HUES6 (cell line): ENCODE data around the gene DHX35.

Experiments
- H3K27ac ChIP-seq: 2 replicates; pipeline ENCODE4 v1.7.0; 2013; ENCODE audit warnings: low read depth, mild to moderate bottlenecking, low read length, inconsistent platforms
- H3K27me3 ChIP-seq: 2 replicates; pipeline ENCODE4 v1.6.1; 2013; ENCODE audit warnings: low read length; ENCODE audit not compliant: control insufficient read depth, insufficient read depth
- H3K36me3 ChIP-seq: 2 replicates; pipeline ENCODE4 v1.6.1; 2013; ENCODE audit warnings: low read length; ENCODE audit not compliant: control insufficient read depth, insufficient read depth
- H3K4me1 ChIP-seq: 2 replicates; pipeline ENCODE4 v1.6.1; 2013; ENCODE audit warnings: low read length; ENCODE audit not compliant: control insufficient read depth, insufficient read depth
- H3K4me3 ChIP-seq: 2 replicates; pipeline ENCODE4 v1.5.1; 2013; ENCODE audit warnings: low read depth, low read length
- H3K9ac ChIP-seq: one replicate; pipeline ENCODE4 v1.6.1; 2013; ENCODE audit warnings: mild to moderate bottlenecking, low read length
- H3K9me3 ChIP-seq: 2 replicates; pipeline ENCODE4 v1.6.1; 2013; ENCODE audit warnings: low read depth, low read length; ENCODE audit not compliant: control insufficient read depth, insufficient read depth

The DHX35 gene

DNA sequence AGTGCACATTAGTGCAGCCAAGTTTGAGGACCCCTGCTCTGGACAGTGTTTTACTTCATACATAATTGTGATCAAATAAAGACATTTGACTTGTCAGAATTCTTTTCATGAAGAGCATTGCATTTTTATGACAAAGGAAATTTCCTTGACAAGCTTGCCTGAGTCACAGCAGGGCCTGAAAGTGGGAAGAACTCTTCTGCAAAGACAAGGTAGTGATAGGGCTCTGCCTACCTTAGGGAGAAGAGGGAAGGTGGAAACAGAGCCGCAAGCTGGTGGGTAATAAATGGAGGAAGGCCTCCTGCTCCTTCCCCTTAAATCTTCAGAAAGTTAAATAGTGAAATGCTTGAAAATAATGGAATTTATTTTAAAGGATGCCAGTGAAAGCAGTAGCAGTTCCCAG, 118.2 kb downstream of the DHX35 start:
- H3K36me3 ChIP-seq: no peaks in the 10 kb centered on the region
- no peak overlapping the region for H3K9ac ChIP-seq
- H3K4me3 ChIP-seq: no peak overlapping the region
- no peaks in the 10 kb centered on the region for H3K4me1 ChIP-seq
- H3K27ac ChIP-seq: no peak overlapping the region
- H3K27me3 ChIP-seq: peaks cover 18% of the 10 kb centered on the region
- no peaks in the 10 kb centered on the region for H3K9me3 ChIP-seq

DNA sequence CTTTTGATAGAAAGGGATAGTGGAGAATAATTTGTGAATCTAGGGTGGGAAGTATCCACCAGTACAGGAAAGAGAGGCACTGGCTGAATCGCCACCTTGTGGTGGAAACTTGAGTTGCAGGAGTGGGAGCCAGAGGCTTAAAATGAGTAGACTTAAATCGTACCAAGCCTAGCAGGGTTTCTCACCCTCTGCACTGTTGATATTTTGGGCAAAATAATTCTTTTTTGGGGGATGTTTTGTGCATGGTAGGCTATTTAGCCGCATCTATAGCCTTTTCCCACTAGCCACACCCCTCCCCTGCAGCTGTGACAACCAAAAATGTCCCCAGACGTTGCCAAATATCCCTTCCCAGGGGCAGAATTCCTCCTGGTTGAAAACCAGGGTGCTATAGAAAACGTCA, 119.1 kb downstream of the DHX35 start:
- Histone ChIP-seq H3K9ac (no peak overlapping the region), H3K27ac (no peak overlapping the region), H3K4me1 (no peaks in the 10 kb centered on the region), H3K9me3 (peaks cover 5% of the 10 kb centered on the region; the same call in 1 of the 2 replicates), H3K27me3 (peaks cover 18% of the 10 kb centered on the region), H3K4me3 (no peak overlapping the region), H3K36me3 (no peaks in the 10 kb centered on the region)

DNA sequence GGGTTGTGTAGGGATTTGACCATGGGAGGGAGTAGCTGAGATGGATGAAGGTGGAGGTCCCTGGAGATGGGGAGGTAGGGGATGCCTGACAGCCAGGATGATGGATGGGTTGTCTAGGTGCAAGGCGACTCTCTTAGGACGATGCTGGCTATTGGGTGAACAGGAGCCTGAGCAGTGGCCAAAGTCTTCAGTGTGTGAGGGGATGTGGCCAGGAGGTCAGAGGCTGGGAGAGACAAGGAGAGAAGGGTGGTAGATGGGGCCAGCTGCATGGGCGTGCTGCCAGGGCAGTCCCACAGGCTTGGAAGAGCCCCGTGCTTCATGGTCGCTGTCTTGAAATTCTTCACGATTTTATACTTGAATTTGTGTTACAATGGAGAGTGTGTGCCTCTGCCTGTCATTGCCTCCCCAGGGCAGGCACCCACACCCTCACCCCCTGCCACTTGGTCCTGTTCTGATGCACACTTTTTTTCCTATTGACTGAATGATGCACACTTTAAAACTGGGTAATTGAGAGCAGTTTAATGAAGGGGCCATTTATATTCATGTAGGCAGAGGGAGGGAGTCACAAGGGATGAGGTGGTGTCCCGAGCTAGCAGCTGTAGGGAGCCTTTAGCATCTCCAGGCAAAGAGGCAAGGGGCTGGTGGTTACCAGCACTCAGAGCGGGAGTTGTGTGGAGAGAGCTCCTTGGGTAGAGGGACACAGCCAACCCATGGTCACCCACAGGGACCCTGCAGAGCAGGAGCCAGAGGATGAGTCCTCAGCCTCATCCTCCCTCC, 120.7 kb downstream of the DHX35 start:
- Histone ChIP-seq H3K4me3 (no peak overlapping the region), H3K4me1 (no peaks in the 10 kb centered on the region), H3K27me3 (peaks cover 14% of the 10 kb centered on the region), H3K36me3 (no peaks in the 10 kb centered on the region), H3K9ac (no peak overlapping the region), H3K9me3 (peaks cover 5% of the 10 kb centered on the region; the same call in 1 of the 2 replicates), H3K27ac (no peak overlapping the region)

DNA sequence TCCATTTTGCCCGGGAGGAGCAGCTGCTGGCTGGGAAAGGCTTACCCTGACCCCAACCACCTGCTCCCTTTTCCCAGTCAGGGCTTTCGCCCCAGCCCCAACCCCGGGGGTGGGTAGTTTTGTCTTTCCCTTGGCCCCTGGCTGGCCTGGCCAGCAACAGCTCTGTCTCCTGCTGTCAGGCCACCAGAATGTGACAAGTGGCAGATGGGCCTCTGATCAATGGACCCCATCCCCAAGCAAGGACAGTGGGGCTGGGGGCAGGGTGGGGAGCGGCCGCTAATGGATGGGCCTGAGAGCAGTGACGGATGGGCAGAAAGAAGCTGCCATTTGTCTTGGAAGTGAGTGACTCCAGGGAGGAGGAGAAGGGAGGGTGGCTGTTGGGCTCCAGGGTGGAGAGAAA, 121.6 kb downstream of the DHX35 start:
- Histone ChIP-seq H3K36me3 (no peaks in the 10 kb centered on the region), H3K9me3 (peaks cover 5% of the 10 kb centered on the region; the same call in 1 of the 2 replicates), H3K27ac (no peak overlapping the region), H3K27me3 (peaks cover 14% of the 10 kb centered on the region), H3K4me3 (no peak overlapping the region), H3K4me1 (no peaks in the 10 kb centered on the region), H3K9ac (no peak overlapping the region)

DNA sequence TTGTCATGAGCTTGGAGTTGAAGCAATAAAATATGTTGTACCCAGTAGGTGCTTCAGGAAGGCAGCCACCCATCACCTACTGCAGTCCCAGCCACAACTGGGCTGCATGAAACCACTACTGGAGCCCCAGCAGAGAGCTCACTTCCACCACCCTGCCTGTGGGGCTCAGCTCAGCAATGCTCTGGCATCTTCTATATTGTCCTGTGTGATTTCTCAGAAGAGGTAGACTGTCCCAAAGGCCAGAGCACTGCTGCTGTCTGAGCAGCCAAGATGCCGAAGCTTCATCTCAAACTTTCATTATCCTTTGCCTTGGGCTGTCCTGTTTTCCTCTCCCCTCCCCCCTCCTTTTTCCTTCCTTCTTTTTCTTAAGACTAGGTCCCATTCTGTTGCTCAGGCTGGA, 126.9 kb downstream of the DHX35 start:
- Histone ChIP-seq H3K4me1 (peaks cover 3% of the 10 kb centered on the region; the same call in 1 of the 2 replicates), H3K27ac (no peak overlapping the region), H3K9ac (no peak overlapping the region), H3K9me3 (peaks cover 5% of the 10 kb centered on the region; the same call in 1 of the 2 replicates), H3K27me3 (no peaks in the 10 kb centered on the region; the same call in 1 of the 2 replicates), H3K4me3 (no peak overlapping the region), H3K36me3 (no peaks in the 10 kb centered on the region)
